Muscle of leg (tissue), 11 donors: Measurements from ENCODE around the gene GNG12. TPM values are rescaled to one million over a fixed set of nuclear protein-coding genes. Genes with fewer than 3 reads are reported as not detected.
"Not testable (repeated sequence)": the region's sequence is repeated elsewhere in the genome, so short reads cannot be mapped to it uniquely, and the experiment has no call there.

Experiments
- DNase-seq: peaks from one replicate; pipeline ENCODE4 v3.0.0; 2013
- H3K27ac ChIP-seq: one replicate; pipeline ENCODE4 v1.5.1; 2013; ENCODE audit warnings: mild to moderate bottlenecking, low read length, control low read depth
- H3K27me3 ChIP-seq: one replicate; pipeline ENCODE4 v1.6.1; 2013; ENCODE audit warnings: low read length; ENCODE audit not compliant: control insufficient read depth, insufficient read depth
- H3K36me3 ChIP-seq: one replicate; pipeline ENCODE4 v1.6.1; 2013; ENCODE audit warnings: low read length; ENCODE audit not compliant: control insufficient read depth, insufficient read depth
- H3K4me1 ChIP-seq: one replicate; pipeline ENCODE4 v1.6.1; 2013; ENCODE audit warnings: low read length; ENCODE audit not compliant: control insufficient read depth, insufficient read depth
- H3K4me3 ChIP-seq: one replicate; pipeline ENCODE4 v1.5.1; 2013; ENCODE audit warnings: low read length, control low read depth
- H3K9me3 ChIP-seq: replicated peaks from 2 replicates; pipeline ENCODE4 v1.6.1; 2013; ENCODE audit warnings: low read depth, low read length; ENCODE audit not compliant: control insufficient read depth
- WGBS: methylation state at CpG from one replicate; pipeline ENCODE4 v1.1.5; 2013; ENCODE audit warnings: missing lambda C conversion rate; ENCODE audit not compliant: insufficient coverage; 5-methylcytosine and 5-hydroxymethylcytosine counted together
- polyA plus RNA-seq, 8 donors: library from polyadenylated mRNA; unstranded; fragments of 120-200 nt; gene quantifications; one replicate each; pipeline versions ENCODE4 v1.2.1 to v1.2.3, GENCODE V29; 2013; ENCODE audit warnings: inconsistent platforms in 1 of 8, low replicate concordance in 1 of 8; ENCODE audit not compliant: insufficient read length in 8 of 8, insufficient read depth in 1 of 8
- total RNA-seq: library from RNA; stranded (reverse); fragments of 120-200 nt; gene quantifications from one replicate; pipeline ENCODE4 v1.2.4, GENCODE V29; 2013

The GNG12 gene
- total and polyA plus RNA-seq, 9 donors, result 32.7 to 62.4 (median 42.9) TPM

- no peaks in the 10 kb centered on the region for H3K4me1 ChIP-seq
- H3K27ac ChIP-seq, result no peak overlapping the region
- no peaks in the 10 kb centered on the region for H3K9me3 ChIP-seq
- H3K36me3 ChIP-seq, result no peaks in the 10 kb centered on the region
- DNase-seq, result no peak
- WGBS, result 78% methylated on average over 2 of the region's 5 CpGs
- no peak overlapping the region for H3K4me3 ChIP-seq
- H3K27me3 ChIP-seq, result no peaks in the 10 kb centered on the region
Measured at GRCh38 chr1:67666636-67667035, 166.6 kb downstream of the GNG12 start.

- H3K36me3 ChIP-seq, H3K4me3 ChIP-seq, DNase-seq, H3K27ac ChIP-seq, H3K4me1 ChIP-seq, H3K9me3 ChIP-seq, H3K27me3 ChIP-seq: not testable (repeated sequence)
Measured at GRCh38 chr1:67665307-67665706, 168.0 kb downstream of the GNG12 start.

GRCh38 chr1:67664048-67664447, 169.2 kb downstream of the GNG12 start:
- no peaks in the 10 kb centered on the region for H3K9me3 ChIP-seq
- no peak overlapping the region for H3K27ac ChIP-seq
- WGBS, result no CpG with 5 or more reads among the region's 1 CpG
- no peak overlapping the region for H3K4me3 ChIP-seq
- DNase-seq, result no peak
- H3K4me1 ChIP-seq, result no peaks in the 10 kb centered on the region
- no peaks in the 10 kb centered on the region for H3K36me3 ChIP-seq
- H3K27me3 ChIP-seq, result no peaks in the 10 kb centered on the region

GRCh38 chr1:67662884-67663283, 170.4 kb downstream of the GNG12 start:
- Histone ChIP-seq H3K27me3 (no peaks in the 10 kb centered on the region), H3K27ac (no peak overlapping the region), H3K4me3 (no peak overlapping the region), H3K36me3 (no peaks in the 10 kb centered on the region), H3K9me3 (no peaks in the 10 kb centered on the region), H3K4me1 (no peaks in the 10 kb centered on the region)
- DNase-seq, result no peak
- no CpG with 5 or more reads among the region's 6 CpGs for WGBS

GRCh38 chr1:67659229-67659628, 174.0 kb downstream of the GNG12 start:
- DNase-seq, result no peak
- H3K9me3 ChIP-seq, result no peaks in the 10 kb centered on the region
- no peaks in the 10 kb centered on the region for H3K27me3 ChIP-seq
- H3K27ac ChIP-seq, result no peak overlapping the region
- H3K4me1 ChIP-seq, result no peaks in the 10 kb centered on the region
- no peak overlapping the region for H3K4me3 ChIP-seq
- no peaks in the 10 kb centered on the region for H3K36me3 ChIP-seq
- no CpG with 5 or more reads among the region's 2 CpGs for WGBS

GRCh38 chr1:67657152-67657551, 176.1 kb downstream of the GNG12 start:
- not testable (repeated sequence) for H3K36me3 ChIP-seq, H3K4me3 ChIP-seq, H3K27me3 ChIP-seq, H3K27ac ChIP-seq, H3K4me1 ChIP-seq, H3K9me3 ChIP-seq, DNase-seq
- 100% methylated on average over 1 of the region's 1 CpG for whole genome bisulfite sequencing

GRCh38 chr1:67655581-67655980, 177.7 kb downstream of the GNG12 start:
- Histone ChIP-seq H3K27me3 (no peaks in the 10 kb centered on the region), H3K4me3 (no peak overlapping the region), H3K4me1 (no peaks in the 10 kb centered on the region), H3K36me3 (no peaks in the 10 kb centered on the region), H3K27ac (no peak overlapping the region), H3K9me3 (no peaks in the 10 kb centered on the region)
- no peak for DNase-seq
- no CpG with 5 or more reads among the region's 2 CpGs for WGBS

- no peaks in the 10 kb centered on the region for H3K27me3 ChIP-seq
- no peaks in the 10 kb centered on the region for H3K36me3 ChIP-seq
- DNase-seq, result no peak
- H3K9me3 ChIP-seq, result no peaks in the 10 kb centered on the region
- no peaks in the 10 kb centered on the region for H3K4me1 ChIP-seq
- no peak overlapping the region for H3K4me3 ChIP-seq
- peak overlapping the region; percentile 35 for H3K27ac ChIP-seq
Measured at GRCh38 chr1:67653304-67653703, 180.0 kb downstream of the GNG12 start.

GRCh38 chr1:67652800-67653199, 180.5 kb downstream of the GNG12 start:
- H3K9me3 ChIP-seq, result no peaks in the 10 kb centered on the region
- H3K4me1 ChIP-seq, result no peaks in the 10 kb centered on the region
- H3K27ac ChIP-seq, result peak overlapping the region; percentile 35
- no peaks in the 10 kb centered on the region for H3K27me3 ChIP-seq
- H3K36me3 ChIP-seq, result no peaks in the 10 kb centered on the region
- DNase-seq, result peak; percentile 44
- no peak overlapping the region for H3K4me3 ChIP-seq
- WGBS, result 100% methylated on average over 1 of the region's 2 CpGs
